OCI-LY1 (cell line): Measurements from ENCODE around the gene THUMPD3.

ENCODE experiments used
- H2AFZ ChIP-seq: fragments of 200-600 bp; sonication (generic), shearing (Covaris generic); 2 replicates; pipeline ENCODE4 v1.6.0; 2014; ENCODE audit warnings: antibody characterized with exemption, mild to moderate bottlenecking, low read length
- H3F3A ChIP-seq: fragments of 200-600 bp; sonication (generic), shearing (Covaris generic); 2 replicates; pipeline ENCODE4 v1.6.0; 2014; ENCODE audit warnings: mild to moderate bottlenecking, antibody characterized with exemption, low read length, moderate library complexity; ENCODE audit not compliant: insufficient read depth
- H3K27ac ChIP-seq: fragments of 200-600 bp; sonication (generic); 2 replicates; pipeline ENCODE4 v1.5.1; 2014; ENCODE audit warnings: low read length, mixed run types, mild to moderate bottlenecking, low read depth; ENCODE audit not compliant: poor library complexity, severe bottlenecking
- H3K27me3 ChIP-seq: fragments of 200-600 bp; sonication (generic); 2 replicates; pipeline ENCODE4 v1.6.0; 2014; ENCODE audit warnings: antibody characterized with exemption, mild to moderate bottlenecking, low read length, moderate library complexity; ENCODE audit not compliant: insufficient read depth
- H3K36me3 ChIP-seq: fragments of 200-600 bp; sonication (generic); 2 replicates; pipeline ENCODE4 v1.6.1; 2014; ENCODE audit warnings: mild to moderate bottlenecking, antibody characterized with exemption, low read length, moderate library complexity, mixed read lengths; ENCODE audit not compliant: insufficient read depth
- H3K4me1 ChIP-seq: fragments of 200-600 bp; sonication (generic); 2 replicates; pipeline ENCODE4 v1.5.1; 2014; ENCODE audit warnings: mild to moderate bottlenecking, low read length, moderate library complexity; ENCODE audit not compliant: insufficient read depth, severe bottlenecking
- H3K4me2 ChIP-seq: fragments of 200-600 bp; sonication (generic), shearing (Covaris generic); 2 replicates; pipeline ENCODE4 v1.6.1; 2014; ENCODE audit warnings: low read length
- H3K4me3 ChIP-seq: fragments of 200-600 bp; sonication (generic); 2 replicates; pipeline ENCODE4 v1.5.1; 2014; ENCODE audit warnings: low read length, low read depth, mild to moderate bottlenecking, mixed read lengths; ENCODE audit not compliant: poor library complexity, severe bottlenecking
- H3K79me2 ChIP-seq: fragments of 200-600 bp; shearing (Covaris generic); 2 replicates; pipeline ENCODE4 v1.6.1; 2016; ENCODE audit warnings: mixed run types, low read length, mixed read lengths; ENCODE audit not compliant: insufficient read depth
- H3K9ac ChIP-seq: fragments of 200-600 bp; sonication (generic), shearing (Covaris generic); 2 replicates; pipeline ENCODE4 v1.6.1; 2014; ENCODE audit warnings: mild to moderate bottlenecking, low read length, mixed read lengths
- H3K9me2 ChIP-seq: fragments of 200-600 bp; sonication (generic), shearing (Covaris generic); 2 replicates; pipeline ENCODE4 v1.6.1; 2014; ENCODE audit warnings: low read depth, mild to moderate bottlenecking, low read length, mixed read lengths
- H3K9me3 ChIP-seq: fragments of 200-600 bp; shearing (Covaris generic); 2 replicates; pipeline ENCODE4 v1.6.1; 2014; ENCODE audit warnings: low read length, mixed read lengths
- H4K20me1 ChIP-seq: fragments of 200-600 bp; sonication (generic), shearing (Covaris generic); 2 replicates; pipeline ENCODE4 v1.6.0; 2016; ENCODE audit warnings: mild to moderate bottlenecking, low read length; ENCODE audit not compliant: insufficient read depth
- EZH2 ChIP-seq: fragments of 200-600 bp; sonication (generic), shearing (Covaris generic); IDR thresholded peaks from 2 replicates; pipeline ENCODE4 v1.8.0; 2017; ENCODE audit warnings: borderline replicate concordance, mixed run types, mild to moderate bottlenecking, antibody characterized with exemption, low read length, moderate library complexity, mixed read lengths
- TF ChIP-seq, protein P1 (sequence below): fragments of 200-600 bp; sonication (generic), shearing (Covaris generic); IDR thresholded peaks from 2 replicates; pipeline ENCODE4 v1.5.1; 2017; ENCODE audit warnings: mild to moderate bottlenecking, antibody characterized with exemption, low read length, moderate library complexity, mixed read lengths

THUMPD3 gene

DNA sequence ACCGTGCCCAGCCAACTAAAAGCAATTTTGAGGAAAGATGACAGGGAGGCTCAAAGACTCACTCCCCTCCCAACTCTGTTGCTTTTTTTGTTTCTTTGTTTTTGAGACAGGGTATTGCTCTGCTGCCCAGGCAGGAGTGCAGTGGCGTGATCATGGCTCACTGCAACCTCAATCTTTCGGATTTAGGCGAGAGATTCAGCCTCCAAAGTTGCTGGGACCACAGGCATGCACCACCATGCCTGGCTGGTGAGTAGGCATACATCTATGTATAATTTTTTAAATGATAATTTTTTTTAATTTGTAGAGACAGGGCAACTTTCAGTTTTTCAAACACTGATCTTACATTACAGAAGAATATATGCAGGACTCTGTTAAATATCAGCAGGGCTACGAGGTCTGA is 15.8 kb upstream of the THUMPD3 start:
- no peaks in the 10 kb centered on the region for H3K4me1 ChIP-seq
- no peaks in the 10 kb centered on the region for H3K79me2 ChIP-seq
- H3K4me2 ChIP-seq: no peak overlapping the region
- no peaks in the 10 kb centered on the region for H3K27me3 ChIP-seq
- H3K9me3 ChIP-seq: no peaks in the 10 kb centered on the region
- H2AFZ ChIP-seq: no peak overlapping the region
- TF ChIP-seq EZH2: no peak
- TF ChIP-seq, protein P1, sequence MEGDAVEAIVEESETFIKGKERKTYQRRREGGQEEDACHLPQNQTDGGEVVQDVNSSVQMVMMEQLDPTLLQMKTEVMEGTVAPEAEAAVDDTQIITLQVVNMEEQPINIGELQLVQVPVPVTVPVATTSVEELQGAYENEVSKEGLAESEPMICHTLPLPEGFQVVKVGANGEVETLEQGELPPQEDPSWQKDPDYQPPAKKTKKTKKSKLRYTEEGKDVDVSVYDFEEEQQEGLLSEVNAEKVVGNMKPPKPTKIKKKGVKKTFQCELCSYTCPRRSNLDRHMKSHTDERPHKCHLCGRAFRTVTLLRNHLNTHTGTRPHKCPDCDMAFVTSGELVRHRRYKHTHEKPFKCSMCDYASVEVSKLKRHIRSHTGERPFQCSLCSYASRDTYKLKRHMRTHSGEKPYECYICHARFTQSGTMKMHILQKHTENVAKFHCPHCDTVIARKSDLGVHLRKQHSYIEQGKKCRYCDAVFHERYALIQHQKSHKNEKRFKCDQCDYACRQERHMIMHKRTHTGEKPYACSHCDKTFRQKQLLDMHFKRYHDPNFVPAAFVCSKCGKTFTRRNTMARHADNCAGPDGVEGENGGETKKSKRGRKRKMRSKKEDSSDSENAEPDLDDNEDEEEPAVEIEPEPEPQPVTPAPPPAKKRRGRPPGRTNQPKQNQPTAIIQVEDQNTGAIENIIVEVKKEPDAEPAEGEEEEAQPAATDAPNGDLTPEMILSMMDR: no peak
- H3K4me3 ChIP-seq: no peak overlapping the region
- H3F3A ChIP-seq: no peaks in the 10 kb centered on the region
- no peaks in the 10 kb centered on the region for H4K20me1 ChIP-seq
- no peak overlapping the region for H3K9ac ChIP-seq
- H3K36me3 ChIP-seq: no peaks in the 10 kb centered on the region
- H3K27ac ChIP-seq: no peak overlapping the region
- no peaks in the 10 kb centered on the region for H3K9me2 ChIP-seq

GRCh38 chr3:9347887-9348286 is 15.0 kb upstream of the THUMPD3 start:
- H3K4me2 ChIP-seq: no peak overlapping the region
- H3K9me2 ChIP-seq: no peaks in the 10 kb centered on the region
- H3F3A ChIP-seq: no peaks in the 10 kb centered on the region
- no peaks in the 10 kb centered on the region for H3K27me3 ChIP-seq
- H3K9ac ChIP-seq: no peak overlapping the region
- H3K4me1 ChIP-seq: no peaks in the 10 kb centered on the region
- no peak overlapping the region for H2AFZ ChIP-seq
- no peaks in the 10 kb centered on the region for H4K20me1 ChIP-seq
- H3K79me2 ChIP-seq: no peaks in the 10 kb centered on the region
- H3K4me3 ChIP-seq: no peak overlapping the region
- no peaks in the 10 kb centered on the region for H3K9me3 ChIP-seq
- H3K36me3 ChIP-seq: no peaks in the 10 kb centered on the region
- TF ChIP-seq EZH2: no peak
- TF ChIP-seq, protein P1: no peak
- no peak overlapping the region for H3K27ac ChIP-seq

GRCh38 chr3:9349321-9350117 is 13.3 kb upstream of the THUMPD3 start:
- Histone ChIP-seq H3K27ac (no peak overlapping the region), H3K4me1 (peaks cover 13% of the 10 kb centered on the region), H4K20me1 (no peaks in the 10 kb centered on the region), H3K36me3 (no peaks in the 10 kb centered on the region), H3K9me3 (no peaks in the 10 kb centered on the region), H3K27me3 (no peaks in the 10 kb centered on the region), H2AFZ (no peak overlapping the region), H3F3A (peaks cover 4% of the 10 kb centered on the region; the same call in 1 of the 2 replicates), H3K9me2 (no peaks in the 10 kb centered on the region), H3K4me2 (no peak overlapping the region), H3K79me2 (no peaks in the 10 kb centered on the region), H3K9ac (no peak overlapping the region), H3K4me3 (no peak overlapping the region)
- TF ChIP-seq, protein P1: no peak
- no peak for TF ChIP-seq EZH2
